WTC11 (cell line): Measurements from ENCODE around the gene ARHGEF25. TPM values are rescaled to one million over a fixed set of nuclear protein-coding genes. Genes with fewer than 3 reads are reported as not detected.

ENCODE experiments used
- ATAC-seq: fragments of 200-7000 bp; cut with Tn5 transposase; 2 replicates; pipeline ENCODE4 v1.10.0; 2021; ENCODE audit warnings: mild to moderate bottlenecking, moderate library complexity
- CTCF ChIA-PET: fragments of 300-600 bp; sonication (Branson Sonifier 250); formaldehyde crosslinking; loops from one replicate; lab custom pipeline; 2021; ENCODE audit warnings: antibody characterized with exemption; lab: Charles Lee
- POLR2A ChIA-PET: fragments of 350-600 bp; sonication (Branson Sonifier 250); formaldehyde crosslinking; loops from one replicate; lab custom pipeline; 2021; ENCODE audit warnings: antibody characterized with exemption; lab: Charles Lee
- DNase-seq: peaks from one replicate; pipeline ENCODE4 v3.0.0; 2021; ENCODE audit warnings: low spot score
- H3K27ac Mint-ChIP-seq: 2 replicates; pipeline ENCODE4 v1.8.0; 2021; ENCODE audit warnings: mixed read lengths
- H3K27me3 Mint-ChIP-seq: 2 replicates; pipeline ENCODE4 v1.8.0; 2021; ENCODE audit warnings: low read depth, mild to moderate bottlenecking, moderate library complexity, mixed read lengths
- H3K36me3 Mint-ChIP-seq: 2 replicates; pipeline ENCODE4 v1.8.0; 2021; ENCODE audit warnings: mixed read lengths
- H3K4me1 Mint-ChIP-seq: 2 replicates; pipeline ENCODE4 v1.8.0; 2022; ENCODE audit warnings: mixed read lengths
- H3K4me3 Mint-ChIP-seq: 2 replicates; pipeline ENCODE4 v1.8.0; 2021; ENCODE audit warnings: mild to moderate bottlenecking, moderate library complexity, mixed read lengths
- H3K9me3 Mint-ChIP-seq: 2 replicates; pipeline ENCODE4 v1.8.0; 2021; ENCODE audit warnings: mixed read lengths
- ELF4 ChIP-seq: sonication (generic); formaldehyde crosslinking; IDR thresholded peaks from 2 replicates; pipeline ENCODE4 v1.8.1; 2022; ENCODE audit warnings: low read depth, mild to moderate bottlenecking, moderate library complexity, missing genetic modification reagents
- ESRRA ChIP-seq: sonication (generic); formaldehyde crosslinking; IDR thresholded peaks from 2 replicates; pipeline ENCODE4 v1.8.1; 2022; ENCODE audit warnings: mild to moderate bottlenecking, missing genetic modification reagents, borderline replicate concordance
- FOXJ3 ChIP-seq: sonication (generic); formaldehyde crosslinking; IDR thresholded peaks from 2 replicates; pipeline ENCODE4 v1.9.0; 2021; ENCODE audit warnings: missing genetic modification reagents, mild to moderate bottlenecking, borderline replicate concordance
- FOXK1 ChIP-seq: sonication (generic); formaldehyde crosslinking; IDR thresholded peaks from 2 replicates; pipeline ENCODE4 v1.8.0; 2022; ENCODE audit warnings: mild to moderate bottlenecking, moderate library complexity, missing genetic modification reagents
- JUN ChIP-seq: sonication (generic); formaldehyde crosslinking; IDR thresholded peaks from 2 replicates; pipeline ENCODE4 v1.8.0; 2023; ENCODE audit warnings: mild to moderate bottlenecking, missing genetic modification reagents
- NR3C1 ChIP-seq: sonication (generic); formaldehyde crosslinking; conservative IDR thresholded peaks from 2 replicates; pipeline ENCODE4 v1.8.1; 2023; ENCODE audit warnings: low read depth, mild to moderate bottlenecking, missing genetic modification reagents
- total RNA-seq: library from RNA; stranded (reverse); gene quantifications from 3 replicates; pipeline ENCODE4 v1.2.3, GENCODE V29; 2021
- TF ChIP-seq, protein P1 (sequence below): fragments of 250-450 bp; sonication (Bioruptor Pico); IDR thresholded peaks from 2 replicates; pipeline ENCODE4 v2.1.2; 2022; ENCODE audit warnings: mild to moderate bottlenecking, moderate library complexity
- TF ChIP-seq, protein P2 (sequence below): sonication (generic); formaldehyde crosslinking; conservative IDR thresholded peaks from 2 replicates; pipeline ENCODE4 v1.8.1; 2023; ENCODE audit warnings: mild to moderate bottlenecking, low read depth, missing genetic modification reagents, moderate library complexity
- TF ChIP-seq, protein P3 (sequence below): sonication (generic); formaldehyde crosslinking; IDR thresholded peaks from 2 replicates; pipeline ENCODE4 v1.8.0; 2023; ENCODE audit warnings: missing genetic modification reagents, mild to moderate bottlenecking, borderline replicate concordance
- TF ChIP-seq, protein P4 (sequence below): fragments of 250-450 bp; sonication (Bioruptor Pico); IDR thresholded peaks from 2 replicates; pipeline ENCODE4 v1.9.0; 2021; ENCODE audit warnings: moderate library complexity, mild to moderate bottlenecking, inconsistent platforms, borderline replicate concordance
- TF ChIP-seq, protein P5 (sequence below): fragments of 250-450 bp; sonication (Bioruptor Pico); IDR thresholded peaks from 2 replicates; pipeline ENCODE4 v1.9.0; 2021; ENCODE audit warnings: mild to moderate bottlenecking
- TF ChIP-seq, protein P6 (sequence below): sonication (generic); formaldehyde crosslinking; IDR thresholded peaks from 2 replicates; pipeline ENCODE4 v1.8.0; 2022; ENCODE audit warnings: missing genetic modification reagents
- TF ChIP-seq, protein P7 (sequence below): sonication (generic); formaldehyde crosslinking; IDR thresholded peaks from 2 replicates; pipeline ENCODE4 v1.8.0; 2023; ENCODE audit warnings: mild to moderate bottlenecking, missing genetic modification reagents

ARHGEF25 gene
- total RNA-seq, 1 experiment from 2014 or later = 11.9 TPM

DNA sequence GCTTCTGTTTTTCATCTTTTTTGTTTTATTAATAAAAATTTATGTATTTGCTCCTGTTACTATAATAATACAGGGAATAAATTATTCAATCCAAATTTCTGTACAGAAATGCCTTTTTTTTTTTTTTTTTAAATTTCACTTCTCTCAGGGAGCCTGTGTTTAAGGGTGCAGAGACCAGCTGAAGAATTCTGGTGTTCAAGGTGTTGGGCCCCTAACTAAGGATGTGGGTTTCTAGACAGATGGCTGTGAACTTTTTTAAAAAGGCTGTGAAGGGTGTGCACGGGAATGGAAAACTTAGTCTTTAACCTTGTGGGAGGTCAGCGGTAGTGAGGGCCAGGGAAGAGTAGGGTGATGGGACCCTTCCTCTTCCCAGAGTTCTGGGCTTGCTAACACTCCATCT lies 7.9 kb upstream of the ARHGEF25 start:
- Mint-ChIP-seq H3K36me3 (peaks cover 27% of the 10 kb centered on the region), H3K4me3 (peak overlapping the region; percentile 85), H3K9me3 (no peaks in the 10 kb centered on the region), H3K4me1 (peaks cover 20% of the 10 kb centered on the region), H3K27me3 (no peaks in the 10 kb centered on the region), H3K27ac (peak overlapping the region; percentile 93)
- ChIA-PET CTCF (interaction anchor here (0.8 to 1.7 kb wide), 9 partner anchors 12 to 144 kb away, joined by 3 to 16 read pairs (median 5); partner anchors contain the start of genes B4GALNT1, DDIT3, GLI1 and PIP4K2C), POLR2A (interaction anchor here (0.5 to 1.4 kb wide), 5 partner anchors 11 to 99 kb away, joined by 3 to 7 read pairs (median 3); partner anchors contain the start of genes B4GALNT1 and OS9)
- TF ChIP-seq ESRRA (CRISPR knock-in tag) = no peak
- no peak for TF ChIP-seq NR3C1 (CRISPR knock-in tag)
- TF ChIP-seq, protein P1, sequence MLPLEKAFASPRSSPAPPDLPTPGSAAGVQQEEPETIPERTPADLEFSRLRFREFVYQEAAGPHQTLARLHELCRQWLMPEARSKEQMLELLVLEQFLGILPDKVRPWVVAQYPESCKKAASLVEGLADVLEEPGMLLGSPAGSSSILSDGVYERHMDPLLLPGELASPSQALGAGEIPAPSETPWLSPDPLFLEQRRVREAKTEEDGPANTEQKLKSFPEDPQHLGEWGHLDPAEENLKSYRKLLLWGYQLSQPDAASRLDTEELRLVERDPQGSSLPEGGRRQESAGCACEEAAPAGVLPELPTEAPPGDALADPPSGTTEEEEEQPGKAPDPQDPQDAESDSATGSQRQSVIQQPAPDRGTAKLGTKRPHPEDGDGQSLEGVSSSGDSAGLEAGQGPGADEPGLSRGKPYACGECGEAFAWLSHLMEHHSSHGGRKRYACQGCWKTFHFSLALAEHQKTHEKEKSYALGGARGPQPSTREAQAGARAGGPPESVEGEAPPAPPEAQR = no peak
- TF ChIP-seq, protein P2, sequence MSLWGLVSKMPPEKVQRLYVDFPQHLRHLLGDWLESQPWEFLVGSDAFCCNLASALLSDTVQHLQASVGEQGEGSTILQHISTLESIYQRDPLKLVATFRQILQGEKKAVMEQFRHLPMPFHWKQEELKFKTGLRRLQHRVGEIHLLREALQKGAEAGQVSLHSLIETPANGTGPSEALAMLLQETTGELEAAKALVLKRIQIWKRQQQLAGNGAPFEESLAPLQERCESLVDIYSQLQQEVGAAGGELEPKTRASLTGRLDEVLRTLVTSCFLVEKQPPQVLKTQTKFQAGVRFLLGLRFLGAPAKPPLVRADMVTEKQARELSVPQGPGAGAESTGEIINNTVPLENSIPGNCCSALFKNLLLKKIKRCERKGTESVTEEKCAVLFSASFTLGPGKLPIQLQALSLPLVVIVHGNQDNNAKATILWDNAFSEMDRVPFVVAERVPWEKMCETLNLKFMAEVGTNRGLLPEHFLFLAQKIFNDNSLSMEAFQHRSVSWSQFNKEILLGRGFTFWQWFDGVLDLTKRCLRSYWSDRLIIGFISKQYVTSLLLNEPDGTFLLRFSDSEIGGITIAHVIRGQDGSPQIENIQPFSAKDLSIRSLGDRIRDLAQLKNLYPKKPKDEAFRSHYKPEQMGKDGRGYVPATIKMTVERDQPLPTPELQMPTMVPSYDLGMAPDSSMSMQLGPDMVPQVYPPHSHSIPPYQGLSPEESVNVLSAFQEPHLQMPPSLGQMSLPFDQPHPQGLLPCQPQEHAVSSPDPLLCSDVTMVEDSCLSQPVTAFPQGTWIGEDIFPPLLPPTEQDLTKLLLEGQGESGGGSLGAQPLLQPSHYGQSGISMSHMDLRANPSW (CRISPR knock-in tag) = no peak
- TF ChIP-seq, protein P3, sequence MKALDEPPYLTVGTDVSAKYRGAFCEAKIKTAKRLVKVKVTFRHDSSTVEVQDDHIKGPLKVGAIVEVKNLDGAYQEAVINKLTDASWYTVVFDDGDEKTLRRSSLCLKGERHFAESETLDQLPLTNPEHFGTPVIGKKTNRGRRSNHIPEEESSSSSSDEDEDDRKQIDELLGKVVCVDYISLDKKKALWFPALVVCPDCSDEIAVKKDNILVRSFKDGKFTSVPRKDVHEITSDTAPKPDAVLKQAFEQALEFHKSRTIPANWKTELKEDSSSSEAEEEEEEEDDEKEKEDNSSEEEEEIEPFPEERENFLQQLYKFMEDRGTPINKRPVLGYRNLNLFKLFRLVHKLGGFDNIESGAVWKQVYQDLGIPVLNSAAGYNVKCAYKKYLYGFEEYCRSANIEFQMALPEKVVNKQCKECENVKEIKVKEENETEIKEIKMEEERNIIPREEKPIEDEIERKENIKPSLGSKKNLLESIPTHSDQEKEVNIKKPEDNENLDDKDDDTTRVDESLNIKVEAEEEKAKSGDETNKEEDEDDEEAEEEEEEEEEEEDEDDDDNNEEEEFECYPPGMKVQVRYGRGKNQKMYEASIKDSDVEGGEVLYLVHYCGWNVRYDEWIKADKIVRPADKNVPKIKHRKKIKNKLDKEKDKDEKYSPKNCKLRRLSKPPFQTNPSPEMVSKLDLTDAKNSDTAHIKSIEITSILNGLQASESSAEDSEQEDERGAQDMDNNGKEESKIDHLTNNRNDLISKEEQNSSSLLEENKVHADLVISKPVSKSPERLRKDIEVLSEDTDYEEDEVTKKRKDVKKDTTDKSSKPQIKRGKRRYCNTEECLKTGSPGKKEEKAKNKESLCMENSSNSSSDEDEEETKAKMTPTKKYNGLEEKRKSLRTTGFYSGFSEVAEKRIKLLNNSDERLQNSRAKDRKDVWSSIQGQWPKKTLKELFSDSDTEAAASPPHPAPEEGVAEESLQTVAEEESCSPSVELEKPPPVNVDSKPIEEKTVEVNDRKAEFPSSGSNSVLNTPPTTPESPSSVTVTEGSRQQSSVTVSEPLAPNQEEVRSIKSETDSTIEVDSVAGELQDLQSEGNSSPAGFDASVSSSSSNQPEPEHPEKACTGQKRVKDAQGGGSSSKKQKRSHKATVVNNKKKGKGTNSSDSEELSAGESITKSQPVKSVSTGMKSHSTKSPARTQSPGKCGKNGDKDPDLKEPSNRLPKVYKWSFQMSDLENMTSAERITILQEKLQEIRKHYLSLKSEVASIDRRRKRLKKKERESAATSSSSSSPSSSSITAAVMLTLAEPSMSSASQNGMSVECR (CRISPR knock-in tag) = no peak
- TF ChIP-seq JUN = no peak
- TF ChIP-seq FOXJ3 (CRISPR knock-in tag) = no peak
- TF ChIP-seq, protein P4, sequence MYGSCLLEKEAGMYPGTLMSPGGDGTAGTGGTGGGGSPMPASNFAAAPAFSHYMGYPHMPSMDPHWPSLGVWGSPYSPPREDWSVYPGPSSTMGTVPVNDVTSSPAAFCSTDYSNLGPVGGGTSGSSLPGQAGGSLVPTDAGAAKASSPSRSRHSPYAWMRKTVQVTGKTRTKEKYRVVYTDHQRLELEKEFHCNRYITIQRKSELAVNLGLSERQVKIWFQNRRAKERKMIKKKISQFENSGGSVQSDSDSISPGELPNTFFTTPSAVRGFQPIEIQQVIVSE = no peak
- no peak for TF ChIP-seq ELF4 (CRISPR knock-in tag)
- TF ChIP-seq, protein P5, sequence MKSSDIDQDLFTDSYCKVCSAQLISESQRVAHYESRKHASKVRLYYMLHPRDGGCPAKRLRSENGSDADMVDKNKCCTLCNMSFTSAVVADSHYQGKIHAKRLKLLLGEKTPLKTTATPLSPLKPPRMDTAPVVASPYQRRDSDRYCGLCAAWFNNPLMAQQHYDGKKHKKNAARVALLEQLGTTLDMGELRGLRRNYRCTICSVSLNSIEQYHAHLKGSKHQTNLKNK (CRISPR knock-in tag) = no peak
- ATAC-seq (no peak), DNase-seq (no peak)

DNA sequence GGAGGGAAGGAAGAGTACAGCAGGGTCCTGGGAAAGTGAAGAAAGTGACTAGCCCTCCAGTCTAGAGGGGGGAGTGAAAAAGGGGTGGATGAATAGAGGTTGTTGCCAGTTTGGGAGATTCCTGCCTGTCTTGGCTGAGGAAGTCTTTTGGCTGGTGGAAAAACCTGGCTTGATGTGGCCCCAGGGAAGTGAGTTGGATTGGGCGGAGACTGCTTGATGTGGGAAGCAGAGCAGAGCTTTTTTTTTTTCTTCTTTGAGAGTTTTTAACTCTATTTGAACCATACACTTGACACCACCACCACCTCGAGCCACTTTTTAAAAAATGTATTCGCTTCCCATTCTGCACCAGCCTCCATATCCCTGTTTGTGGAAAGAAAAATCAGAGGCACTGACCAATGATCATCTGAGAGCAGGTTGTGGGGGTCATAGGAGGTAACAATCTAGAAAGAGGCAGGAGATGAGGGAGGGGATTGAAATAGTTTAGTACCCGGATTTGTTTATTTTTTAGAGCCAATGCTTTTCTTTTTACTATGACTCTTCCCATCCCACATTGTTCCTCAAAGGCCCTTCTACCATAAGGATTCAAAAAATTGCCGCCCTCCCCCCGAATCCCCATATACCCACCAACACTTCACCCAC lies 7.3 kb upstream of the ARHGEF25 start:
- Mint-ChIP-seq H3K9me3 (no peaks in the 10 kb centered on the region), H3K27me3 (no peaks in the 10 kb centered on the region), H3K4me3 (peak overlapping the region; percentile 85), H3K36me3 (peaks cover 23% of the 10 kb centered on the region), H3K27ac (peak overlapping the region; percentile 93), H3K4me1 (peaks cover 26% of the 10 kb centered on the region)
- DNase-seq = no peak
- peak; percentile 50 for ATAC-seq
- TF ChIP-seq, protein P6, sequence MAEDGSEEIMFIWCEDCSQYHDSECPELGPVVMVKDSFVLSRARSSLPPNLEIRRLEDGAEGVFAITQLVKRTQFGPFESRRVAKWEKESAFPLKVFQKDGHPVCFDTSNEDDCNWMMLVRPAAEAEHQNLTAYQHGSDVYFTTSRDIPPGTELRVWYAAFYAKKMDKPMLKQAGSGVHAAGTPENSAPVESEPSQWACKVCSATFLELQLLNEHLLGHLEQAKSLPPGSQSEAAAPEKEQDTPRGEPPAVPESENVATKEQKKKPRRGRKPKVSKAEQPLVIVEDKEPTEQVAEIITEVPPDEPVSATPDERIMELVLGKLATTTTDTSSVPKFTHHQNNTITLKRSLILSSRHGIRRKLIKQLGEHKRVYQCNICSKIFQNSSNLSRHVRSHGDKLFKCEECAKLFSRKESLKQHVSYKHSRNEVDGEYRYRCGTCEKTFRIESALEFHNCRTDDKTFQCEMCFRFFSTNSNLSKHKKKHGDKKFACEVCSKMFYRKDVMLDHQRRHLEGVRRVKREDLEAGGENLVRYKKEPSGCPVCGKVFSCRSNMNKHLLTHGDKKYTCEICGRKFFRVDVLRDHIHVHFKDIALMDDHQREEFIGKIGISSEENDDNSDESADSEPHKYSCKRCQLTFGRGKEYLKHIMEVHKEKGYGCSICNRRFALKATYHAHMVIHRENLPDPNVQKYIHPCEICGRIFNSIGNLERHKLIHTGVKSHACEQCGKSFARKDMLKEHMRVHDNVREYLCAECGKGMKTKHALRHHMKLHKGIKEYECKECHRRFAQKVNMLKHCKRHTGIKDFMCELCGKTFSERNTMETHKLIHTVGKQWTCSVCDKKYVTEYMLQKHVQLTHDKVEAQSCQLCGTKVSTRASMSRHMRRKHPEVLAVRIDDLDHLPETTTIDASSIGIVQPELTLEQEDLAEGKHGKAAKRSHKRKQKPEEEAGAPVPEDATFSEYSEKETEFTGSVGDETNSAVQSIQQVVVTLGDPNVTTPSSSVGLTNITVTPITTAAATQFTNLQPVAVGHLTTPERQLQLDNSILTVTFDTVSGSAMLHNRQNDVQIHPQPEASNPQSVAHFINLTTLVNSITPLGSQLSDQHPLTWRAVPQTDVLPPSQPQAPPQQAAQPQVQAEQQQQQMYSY (CRISPR knock-in tag) = peak; percentile 96
- TF ChIP-seq, protein P7, sequence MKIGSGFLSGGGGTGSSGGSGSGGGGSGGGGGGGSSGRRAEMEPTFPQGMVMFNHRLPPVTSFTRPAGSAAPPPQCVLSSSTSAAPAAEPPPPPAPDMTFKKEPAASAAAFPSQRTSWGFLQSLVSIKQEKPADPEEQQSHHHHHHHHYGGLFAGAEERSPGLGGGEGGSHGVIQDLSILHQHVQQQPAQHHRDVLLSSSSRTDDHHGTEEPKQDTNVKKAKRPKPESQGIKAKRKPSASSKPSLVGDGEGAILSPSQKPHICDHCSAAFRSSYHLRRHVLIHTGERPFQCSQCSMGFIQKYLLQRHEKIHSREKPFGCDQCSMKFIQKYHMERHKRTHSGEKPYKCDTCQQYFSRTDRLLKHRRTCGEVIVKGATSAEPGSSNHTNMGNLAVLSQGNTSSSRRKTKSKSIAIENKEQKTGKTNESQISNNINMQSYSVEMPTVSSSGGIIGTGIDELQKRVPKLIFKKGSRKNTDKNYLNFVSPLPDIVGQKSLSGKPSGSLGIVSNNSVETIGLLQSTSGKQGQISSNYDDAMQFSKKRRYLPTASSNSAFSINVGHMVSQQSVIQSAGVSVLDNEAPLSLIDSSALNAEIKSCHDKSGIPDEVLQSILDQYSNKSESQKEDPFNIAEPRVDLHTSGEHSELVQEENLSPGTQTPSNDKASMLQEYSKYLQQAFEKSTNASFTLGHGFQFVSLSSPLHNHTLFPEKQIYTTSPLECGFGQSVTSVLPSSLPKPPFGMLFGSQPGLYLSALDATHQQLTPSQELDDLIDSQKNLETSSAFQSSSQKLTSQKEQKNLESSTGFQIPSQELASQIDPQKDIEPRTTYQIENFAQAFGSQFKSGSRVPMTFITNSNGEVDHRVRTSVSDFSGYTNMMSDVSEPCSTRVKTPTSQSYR (CRISPR knock-in tag) = peak; percentile 16; the same call in 1 of the 2 replicates
- TF ChIP-seq FOXK1 (CRISPR knock-in tag) = no peak
- POLR2A ChIA-PET = interaction anchor here (0.5 to 1.4 kb wide), 6 partner anchors 11 to 162 kb away, joined by 3 to 7 read pairs (median 3); partner anchors contain the start of genes B4GALNT1 and OS9
- CTCF ChIA-PET = interaction anchor here (0.7 to 1.7 kb wide), 10 partner anchors 13 to 145 kb away, joined by 3 to 16 read pairs (median 5); partner anchors contain the start of genes B4GALNT1, DDIT3, GLI1 and PIP4K2C
